Coronary artery (tissue), 2 donors: ENCODE results near the gene MICA.

Experiments
- DNase-seq: peaks from one replicate; pipeline ENCODE4 v3.0.0-alpha.2; 2017; ENCODE audit warnings: low spot score
- H3K27ac ChIP-seq, 2 donors: fragments of 200-600 bp; sonication (generic); one replicate each; pipeline ENCODE4 v1.5.1; 2016 to 2019
- H3K4me3 ChIP-seq: fragments of 200-600 bp; sonication (generic); 2 replicates; pipeline ENCODE4 v1.5.1; 2016; ENCODE audit warnings: mild to moderate bottlenecking, moderate library complexity
- CTCF ChIP-seq: fragments of 200-600 bp; sonication (generic); IDR thresholded peaks from one replicate; pipeline ENCODE4 v1.5.1; 2019; ENCODE audit warnings: antibody characterized with exemption

MICA gene

GRCh38 chr6:31416394-31417014, 13.1 kb downstream of the MICA start:
- no peak for TF ChIP-seq CTCF
- no peak for DNase-seq
- Histone ChIP-seq H3K4me3 (no peak overlapping the region), H3K27ac (no peak overlapping the region)

GRCh38 chr6:31418251-31418650, 14.9 kb downstream of the MICA start:
- H3K4me3 ChIP-seq = no peak overlapping the region
- H3K27ac ChIP-seq = no peak overlapping the region
- no peak for DNase-seq
- no peak for TF ChIP-seq CTCF

GRCh38 chr6:31419842-31420241, 16.4 kb downstream of the MICA start:
- Histone ChIP-seq H3K4me3 (no peak overlapping the region), H3K27ac (no peak overlapping the region)
- no peak for TF ChIP-seq CTCF
- no peak for DNase-seq

GRCh38 chr6:31420546-31420945, 17.2 kb downstream of the MICA start:
- H3K27ac ChIP-seq = no peak overlapping the region
- no peak for TF ChIP-seq CTCF
- no peak for DNase-seq
- H3K4me3 ChIP-seq = no peak overlapping the region

GRCh38 chr6:31422587-31422986, 19.2 kb downstream of the MICA start:
- DNase-seq = no peak
- H3K4me3 ChIP-seq = no peak overlapping the region
- no peak overlapping the region for H3K27ac ChIP-seq
- no peak for TF ChIP-seq CTCF

- no peak overlapping the region for H3K4me3 ChIP-seq
Observed at GRCh38 chr6:31423550-31423949, 20.2 kb downstream of the MICA start.

More at GRCh38 chr6:31423550-31423949, 20.2 kb downstream of the MICA start:
- no peak overlapping the region for H3K27ac ChIP-seq
- DNase-seq = no peak
- TF ChIP-seq CTCF = no peak
